Hematopoietic multipotent progenitor cell treated with erythropoietin and hydrocortisone succinate and interleukin-3 and kit ligand, for 8 days (in vitro differentiated cells): ENCODE results near the gene ATXN2.
A peak's percentile ranks its signal among the peaks of the same experiment; 100 is the strongest.

Experiments used
- DNase-seq: peaks from one replicate; pipeline ENCODE4 v3.0.0-alpha.2; 2015

Gene ATXN2

GRCh38 chr12:111435661-111436201, 163.4 kb downstream of the ATXN2 start:
- no peak for DNase-seq

DNA sequence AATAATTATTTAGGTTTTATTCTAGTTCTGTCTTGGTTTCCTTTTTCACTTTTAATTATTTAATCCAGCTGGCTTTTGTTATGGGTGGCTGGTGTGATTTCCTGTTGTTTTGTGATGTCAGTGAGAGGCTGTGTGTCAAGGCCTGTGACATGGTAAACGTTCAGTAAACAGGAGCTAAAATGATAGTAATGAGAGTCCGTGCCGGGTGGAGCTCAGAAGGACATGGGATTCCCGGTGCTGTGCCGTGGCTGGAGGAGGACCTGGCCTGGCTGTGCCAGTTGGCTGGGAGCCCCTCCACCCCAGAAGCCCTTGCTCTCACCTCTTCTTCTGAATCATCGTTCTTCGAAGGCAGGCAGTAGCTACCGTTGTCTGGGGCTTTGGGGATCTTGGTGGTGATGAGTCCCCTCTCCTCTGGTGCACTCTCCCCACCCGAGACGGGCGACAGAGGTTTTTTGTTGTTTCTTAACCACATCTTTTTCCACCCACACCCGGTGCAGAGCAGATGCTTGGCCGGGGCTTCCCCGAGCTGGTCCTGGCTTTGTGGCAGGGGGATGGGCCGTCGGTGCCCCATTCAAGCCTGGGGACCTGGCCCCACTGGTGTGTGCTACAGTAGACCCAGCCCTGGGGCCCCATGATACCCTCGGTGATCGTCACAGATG, 164.3 kb downstream of the ATXN2 start:
- no peak for DNase-seq

DNA sequence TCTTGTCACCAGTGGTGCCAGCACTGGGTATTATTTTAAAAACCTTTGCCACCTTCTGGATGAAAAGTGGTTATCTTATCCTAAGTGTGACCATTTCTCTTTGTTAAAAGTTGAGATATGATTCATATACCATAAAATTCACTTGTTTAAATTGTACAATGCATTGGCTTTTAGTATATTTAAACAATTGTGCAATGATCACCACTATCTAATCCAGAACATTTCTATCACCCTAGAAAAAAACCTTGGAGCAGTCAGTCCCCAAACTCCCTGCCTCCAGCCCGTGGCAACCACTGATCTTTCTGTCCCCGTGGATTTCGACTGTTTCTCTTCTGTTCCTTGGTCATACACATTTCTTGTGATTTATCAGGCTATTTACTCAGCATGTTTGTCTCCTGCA, 165.1 kb downstream of the ATXN2 start:
- DNase-seq = no peak

DNA sequence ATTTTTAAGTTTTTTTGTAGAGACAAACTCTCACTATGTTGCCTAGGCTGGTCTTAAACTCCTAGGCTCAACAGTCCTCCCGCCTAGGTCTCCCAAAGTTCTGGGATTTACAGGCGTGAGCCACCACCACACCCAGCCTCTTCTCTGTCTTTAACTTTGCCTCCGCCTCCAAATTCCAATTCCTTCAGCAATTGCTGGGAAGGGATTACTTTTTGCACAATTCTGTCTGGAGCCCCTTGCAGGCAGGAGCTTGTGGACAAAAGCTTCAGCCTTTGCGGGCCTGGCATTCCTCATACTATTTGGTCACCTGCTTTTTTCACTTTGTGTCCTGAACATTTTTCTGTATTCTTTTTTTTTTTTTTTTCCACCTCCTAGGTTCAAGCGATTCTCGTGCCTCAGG, 167.3 kb downstream of the ATXN2 start:
- no peak for DNase-seq

- DNase-seq = no peak
These were observed 168.4 kb downstream of the ATXN2 start for GRCh38 chr12:111430433-111431353.

GRCh38 chr12:111429828-111430432, 169.2 kb downstream of the ATXN2 start:
- DNase-seq = peak; percentile 78

DNA sequence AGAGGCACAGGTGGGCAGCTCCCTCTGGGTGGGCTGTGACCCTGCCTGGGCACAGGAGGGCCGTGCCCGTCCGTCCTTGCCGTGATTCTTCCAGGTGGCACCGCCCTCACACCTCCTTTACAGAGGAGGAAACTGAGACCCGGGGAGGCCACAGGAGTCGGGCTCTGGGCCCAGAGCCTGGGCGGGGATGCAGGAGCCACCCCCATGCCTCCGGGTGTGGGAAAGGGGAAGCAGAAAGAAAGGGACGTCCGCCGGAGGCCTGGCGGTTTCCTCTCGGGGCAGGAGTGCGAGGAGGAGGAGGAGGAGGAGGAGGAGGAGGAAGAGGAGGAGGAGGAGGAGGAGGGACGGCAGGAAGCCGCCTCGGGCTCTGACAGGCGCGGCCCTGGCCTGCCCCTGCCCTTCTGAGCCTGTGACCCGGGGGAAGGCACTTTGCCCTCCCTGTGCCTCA, 170.4 kb downstream of the ATXN2 start:
- peak; percentile 56 for DNase-seq

GRCh38 chr12:111428081-111428727, 170.9 kb downstream of the ATXN2 start:
- no peak for DNase-seq

DNA sequence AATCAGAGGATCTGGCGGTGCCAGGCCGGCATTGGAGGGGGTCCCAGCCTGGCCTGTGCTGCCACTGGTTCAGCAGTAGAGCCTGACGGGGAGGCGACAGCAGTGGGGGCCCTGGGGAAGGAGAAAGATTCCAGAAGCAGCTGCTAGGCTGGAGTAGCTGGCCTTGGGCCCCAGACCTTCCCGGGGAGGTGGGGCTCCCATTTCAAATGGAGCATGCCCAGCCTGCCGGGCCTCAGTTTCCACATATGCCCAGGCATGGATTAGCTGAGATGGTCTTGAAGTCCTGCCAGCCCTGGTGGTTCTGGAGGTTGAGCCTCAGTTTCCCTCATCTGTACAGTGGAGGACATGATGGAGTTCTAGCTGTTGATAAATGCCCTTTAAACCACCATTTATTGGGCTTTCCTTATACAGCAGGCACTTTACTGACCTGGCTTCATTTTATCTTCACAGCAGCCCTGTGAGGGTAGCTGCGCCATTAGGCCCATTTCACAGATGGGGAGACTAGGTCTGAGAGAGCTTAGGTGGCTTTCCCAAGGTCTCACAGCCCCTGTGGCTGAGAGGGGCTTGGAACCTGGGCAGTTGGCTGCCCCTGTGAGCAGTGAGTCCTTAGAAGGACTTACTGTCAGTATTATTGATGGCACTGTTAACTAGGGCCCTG, 171.6 kb downstream of the ATXN2 start:
- DNase-seq = no peak

DNA sequence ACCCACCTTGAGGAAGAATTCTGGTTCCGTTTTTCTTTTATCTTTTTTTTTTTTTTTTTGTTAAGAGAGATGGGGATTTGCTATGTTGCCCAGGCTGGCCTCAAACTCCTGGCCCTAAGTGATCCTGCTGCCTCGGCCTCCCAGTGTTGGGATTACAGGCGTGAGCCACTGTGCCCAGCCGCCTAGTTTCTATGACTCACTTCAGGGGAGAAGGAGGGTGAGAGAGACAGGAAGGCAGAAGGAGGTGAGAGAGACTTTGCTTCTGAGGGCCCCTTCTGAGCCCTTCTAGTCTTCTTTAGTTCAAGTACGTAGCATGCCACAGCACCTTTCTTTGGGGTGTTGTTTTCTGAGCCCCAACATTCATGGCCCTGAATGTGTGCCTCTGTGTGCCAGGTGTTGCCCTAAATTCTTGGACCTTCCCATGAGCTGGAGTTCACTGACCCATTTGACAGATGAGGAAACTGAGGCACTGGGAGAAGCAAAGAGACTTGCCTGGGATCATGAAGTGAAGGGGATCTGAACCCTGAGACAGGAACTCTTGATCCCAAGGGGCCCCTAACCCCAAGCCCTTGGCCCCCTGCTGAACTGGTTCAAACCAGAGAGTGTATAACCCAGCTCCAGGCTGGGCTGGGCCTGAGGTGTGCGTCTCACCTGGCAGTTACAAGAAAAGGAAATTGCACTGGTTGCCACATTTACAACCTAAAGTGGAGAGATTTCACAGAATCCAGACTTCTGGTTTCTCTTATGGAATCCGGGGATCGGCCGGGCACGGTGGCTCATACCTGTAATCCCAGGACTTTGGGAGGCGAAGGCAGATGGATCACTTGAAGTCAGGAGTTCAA, 172.6 kb downstream of the ATXN2 start:
- no peak for DNase-seq

GRCh38 chr12:111425655-111426054, 173.5 kb downstream of the ATXN2 start:
- no peak for DNase-seq

DNA sequence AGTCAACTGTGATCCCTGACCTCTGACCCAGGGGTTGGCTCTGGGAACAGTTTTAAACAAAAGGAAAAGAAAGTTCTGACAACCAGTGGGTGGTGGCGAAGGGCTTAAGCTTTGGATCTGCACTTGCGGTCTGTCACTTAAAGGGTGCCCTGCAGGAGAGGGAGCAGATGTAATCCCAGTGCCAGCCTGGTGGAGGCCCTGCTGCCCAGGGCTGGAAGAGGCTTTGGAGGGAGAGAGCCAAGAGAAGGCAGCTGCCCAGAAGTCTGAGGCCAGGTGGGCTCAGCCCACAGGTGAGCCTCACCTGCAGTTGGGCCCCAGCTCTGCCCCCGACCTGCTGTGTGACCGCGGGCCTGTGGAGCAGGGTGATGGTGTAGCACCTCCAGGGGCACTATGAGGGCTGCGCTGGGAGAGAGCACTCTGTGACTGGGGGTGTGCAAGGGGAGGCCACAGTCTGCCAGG, 174.3 kb downstream of the ATXN2 start:
- DNase-seq = no peak

- DNase-seq = no peak
These were observed 174.8 kb downstream of the ATXN2 start for GRCh38 chr12:111424189-111424792.

- DNase-seq = no peak
These were observed 178.6 kb downstream of the ATXN2 start for GRCh38 chr12:111420494-111420893.

DNA sequence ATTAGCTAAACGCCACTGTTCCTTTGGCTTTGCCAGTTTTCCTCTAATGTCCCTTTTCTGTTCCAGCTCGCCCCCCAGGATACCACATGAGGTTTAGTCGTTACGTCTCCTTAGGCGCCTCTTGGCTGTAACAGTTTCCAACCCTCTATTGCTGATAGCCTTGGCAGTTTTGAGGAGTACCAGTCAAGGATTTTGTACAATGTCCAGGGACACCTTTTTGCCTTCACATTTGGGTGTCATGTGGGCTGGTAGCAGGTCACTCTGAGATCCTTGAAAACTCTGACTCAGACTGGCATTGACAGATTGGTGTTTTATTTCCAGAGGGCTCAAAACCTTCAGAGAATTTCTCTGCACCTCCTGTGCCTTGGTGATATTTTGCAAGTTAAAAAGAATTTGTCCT, 179.3 kb downstream of the ATXN2 start:
- no peak for DNase-seq

DNA sequence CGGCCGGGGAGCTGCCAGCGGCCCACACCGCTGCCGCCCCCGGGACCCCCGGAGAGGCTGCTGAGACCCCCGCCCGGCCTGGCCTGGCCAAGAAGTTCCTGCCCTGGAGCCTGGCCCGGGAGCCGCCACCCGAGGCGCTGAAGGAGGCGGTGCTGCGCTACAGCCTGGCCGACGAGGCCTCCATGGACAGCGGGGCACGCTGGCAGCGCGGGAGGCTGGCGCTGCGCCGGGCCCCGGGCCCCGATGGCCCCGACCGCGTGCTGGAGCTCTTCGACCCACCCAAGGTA, 180.6 kb downstream of the ATXN2 start:
- no peak for DNase-seq

GRCh38 chr12:111417784-111418593, 181.1 kb downstream of the ATXN2 start:
- DNase-seq = no peak

DNA sequence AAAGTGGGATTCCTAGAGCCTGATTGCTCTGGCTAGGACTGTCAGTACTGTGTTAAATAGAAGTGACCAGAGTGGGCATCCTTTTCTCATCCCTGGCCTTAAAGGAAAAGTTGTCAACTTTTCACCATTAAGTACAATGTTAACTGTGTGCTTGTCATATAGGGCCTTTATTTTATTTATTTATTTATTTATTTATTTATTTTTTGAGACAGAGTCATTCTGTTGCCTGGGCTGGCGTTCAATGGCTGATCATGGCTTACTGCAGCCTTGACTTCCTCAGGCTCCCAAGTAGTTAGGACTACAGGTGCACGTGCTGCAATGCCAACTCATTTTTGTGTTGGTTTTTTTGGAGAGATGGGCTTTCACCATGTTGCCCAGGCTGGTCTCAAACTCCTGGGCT, 181.8 kb downstream of the ATXN2 start:
- no peak for DNase-seq

DNA sequence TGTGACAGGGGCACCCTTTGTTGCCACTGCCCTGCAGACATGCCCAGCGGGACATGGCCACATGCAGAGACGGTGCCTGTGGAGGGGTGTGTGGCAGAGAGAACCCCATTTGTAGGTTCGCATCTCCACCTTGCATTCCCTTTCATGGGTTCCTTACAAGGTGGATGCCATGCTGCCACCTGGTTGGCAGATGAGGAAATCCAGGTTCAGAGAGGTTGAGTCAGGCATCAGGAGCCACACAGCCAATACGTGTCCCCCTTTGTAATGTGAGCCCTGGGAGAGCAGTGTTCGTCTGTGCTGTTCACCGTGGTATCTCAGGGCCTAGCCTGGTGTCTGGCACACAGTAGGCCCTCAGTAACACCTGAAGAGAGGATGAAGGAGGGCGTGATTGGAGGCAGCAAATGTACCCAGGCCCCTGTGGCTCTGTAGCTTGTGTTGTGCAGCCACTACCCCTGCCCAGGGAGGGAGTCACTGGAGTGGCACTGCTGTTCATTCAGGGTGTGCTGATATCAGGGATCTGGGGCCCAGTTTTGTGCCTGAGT, 184.3 kb downstream of the ATXN2 start:
- DNase-seq = no peak
